ENCODE results near the gene GDF2.

GDF2 gene

GRCh38 chr10:47353351-47353750 lies 31.1 kb downstream of the GDF2 start:
- no peak for DNase-seq (ENCODE audit: low read depth)
- no peak overlapping the region for H3K4me3 ChIP-seq (ENCODE audit: low read length)
- TF ChIP-seq CTCF (conservative IDR thresholded peaks at IDR 0.05; ENCODE audit: low read length): no peak

- no peak for DNase-seq (ENCODE audit: low read depth)
- no peak overlapping the region for H3K4me3 ChIP-seq (ENCODE audit: low read length)
- peak; percentile 28 for TF ChIP-seq CTCF (conservative IDR thresholded peaks at IDR 0.05; ENCODE audit: low read length)
Measured at GRCh38 chr10:47354165-47354564, 31.9 kb downstream of the GDF2 start.

- TF ChIP-seq CTCF (conservative IDR thresholded peaks at IDR 0.05; ENCODE audit: low read length): no peak
- DNase-seq (ENCODE audit: low read depth): no peak
- H3K4me3 ChIP-seq (ENCODE audit: low read length): no peak overlapping the region
Measured at GRCh38 chr10:47354900-47355299, 32.6 kb downstream of the GDF2 start.

- TF ChIP-seq CTCF (conservative IDR thresholded peaks at IDR 0.05; ENCODE audit: low read length): no peak
- no peak overlapping the region for H3K4me3 ChIP-seq (ENCODE audit: low read length)
- DNase-seq (ENCODE audit: low read depth): no peak
Measured at GRCh38 chr10:47356708-47357107, 34.5 kb downstream of the GDF2 start.

- DNase-seq (ENCODE audit: low read depth): no peak
- no peak for TF ChIP-seq CTCF (conservative IDR thresholded peaks at IDR 0.05; ENCODE audit: low read length)
- no peak overlapping the region for H3K4me3 ChIP-seq (ENCODE audit: low read length)
Measured at GRCh38 chr10:47357131-47357582, 34.9 kb downstream of the GDF2 start.

GRCh38 chr10:47357911-47358310 lies 35.7 kb downstream of the GDF2 start:
- TF ChIP-seq CTCF (conservative IDR thresholded peaks at IDR 0.05; ENCODE audit: low read length): no peak
- no peak for DNase-seq (ENCODE audit: low read depth)
- H3K4me3 ChIP-seq (ENCODE audit: low read length): no peak overlapping the region

GRCh38 chr10:47358457-47358856 lies 36.2 kb downstream of the GDF2 start:
- H3K4me3 ChIP-seq (ENCODE audit: low read length): no peak overlapping the region
- TF ChIP-seq CTCF (conservative IDR thresholded peaks at IDR 0.05; ENCODE audit: low read length): no peak
- DNase-seq (ENCODE audit: low read depth): no peak

Data from AG10803 (cell line).